Measurements from ENCODE around the gene LSM14B. TPM values are rescaled to one million over a fixed set of nuclear protein-coding genes. Genes with fewer than 3 reads are reported as not detected.

Gene LSM14B
- total RNA-seq (2021; ENCODE audit: unreplicated experiment) (51.3 TPM), Bru-seq, nascent RNA (percentile 68 among the genes with signal in this experiment), BruChase-seq, experiment 1, labeled RNA remaining after a 6-hour chase (percentile 89 among the genes with signal in this experiment), BruChase-seq, experiment 2, labeled RNA remaining after a 2-hour chase (percentile 87 among the genes with signal in this experiment)
- 37.7 and 38.4 TPM in 2 replicates for polyA plus RNA-seq (2012)
- long read RNA-seq, partial matches to known transcripts, result 3 of 5 reads
- long read RNA-seq, other reads (novel, unspliced or antisense), result 1 of 5 reads

DNA sequence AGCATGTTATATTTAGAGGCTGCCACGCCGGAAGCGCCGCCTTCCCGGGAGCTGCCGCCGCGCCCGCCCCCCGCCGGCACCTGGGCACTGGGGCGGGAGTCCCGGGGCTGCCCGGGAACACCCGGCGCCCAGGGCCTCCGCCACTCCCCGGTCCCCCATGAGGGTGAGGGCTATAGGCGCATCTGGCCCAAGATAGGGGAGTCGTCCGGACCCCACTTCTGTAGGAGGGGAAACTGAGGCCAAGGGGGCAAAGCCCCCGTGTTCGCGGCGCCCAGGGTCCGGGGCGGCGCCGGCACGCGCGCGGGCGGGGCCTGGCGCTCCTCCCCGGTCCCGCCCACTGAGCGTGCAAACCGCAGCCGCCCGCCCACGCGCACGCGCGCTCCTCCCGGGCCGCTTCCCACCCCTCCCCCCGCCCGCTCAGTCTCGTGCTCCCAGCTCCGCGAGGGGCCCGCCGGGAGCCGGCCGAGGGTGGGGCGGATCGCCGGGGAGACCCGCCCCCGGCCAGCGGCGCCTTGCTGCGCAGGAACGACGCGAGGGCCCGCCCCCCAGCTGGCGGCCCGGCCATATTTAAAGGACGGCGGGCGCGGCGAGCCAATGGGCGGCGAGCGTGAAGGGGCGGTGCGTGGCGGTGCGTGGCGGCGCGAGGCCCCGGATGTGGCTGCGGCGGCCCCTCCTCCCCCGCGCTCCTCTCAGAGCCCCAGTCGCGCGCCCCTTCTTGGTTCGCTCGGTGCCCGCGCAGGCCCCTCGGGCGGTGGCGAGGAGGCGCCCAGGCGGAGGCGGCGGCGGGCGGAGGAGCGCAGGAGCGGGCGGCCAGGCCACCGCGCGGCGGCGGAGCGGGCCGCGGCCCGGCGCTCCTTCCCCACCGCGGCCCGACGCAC, at the start of gene LSM14B:
Gene LSM14B, plus strand, starts transcription at position 700 of the 878 bp plus-strand sequence. CDS start 192 bp downstream, outside the sequence.
- no TSS peak for BruUV-seq (replicated peaks)
- Histone ChIP-seq H3K9me3 (ENCODE audit: control insufficient read depth in 1 of 2, insufficient read depth in 1 of 2, low read depth in 1 of 2, low read length in 2 of 2) (no peaks in the 10 kb centered on the region), H3K9ac (ENCODE audit: low read length) (peak within 1 kb of the TSS; percentile 89), H3K36me3 (ENCODE audit: control insufficient read depth in 1 of 2, insufficient read depth in 2 of 2, low read length in 2 of 2) (peaks cover 11 to 17% of the 10 kb centered on the region in 2 experiments; a peak in 3 of 4 replicates), H3K4me1 (ENCODE audit: control insufficient read depth in 1 of 2, insufficient read depth in 2 of 2, low read length in 2 of 2) (peaks cover 12 to 26% of the 10 kb centered on the region in 2 experiments), H3K4me3 (replicated peaks in 1 of 2; ENCODE audit: low read depth in 1 of 2, low read length in 2 of 2) (peak within 1 kb of the TSS; percentile 53 to 75), H3K79me2 (ENCODE audit: insufficient read depth, low read length) (peaks cover 25% of the 10 kb centered on the region), H3K4me2 (ENCODE audit: low read length) (peak within 1 kb of the TSS; percentile 97), H2AFZ (ENCODE audit: low read depth, low read length, poor library complexity, severe bottlenecking) (no peak within 1 kb of the TSS), H4K20me1 (ENCODE audit: insufficient read depth) (no peaks in the 10 kb centered on the region; the same call in 1 of the 2 replicates), H3K27ac (ENCODE audit: low read depth, low read length) (peak within 1 kb of the TSS; percentile 97), H3K9me2 (ENCODE audit: insufficient read depth) (no peaks in the 10 kb centered on the region), H3K27me3 (ENCODE audit: insufficient read depth, low read length) (no peaks in the 10 kb centered on the region)
- intact Hi-C loops (cut with micrococcal nuclease), result loop anchor here (5.0 kb wide), 1 partner anchor 55 kb away; the partner anchor contains the start of gene TAF4
- peak; percentile 86 for ATAC-seq
- RAD21 ChIA-PET (ENCODE audit: low non-redundant PET in 1 of 2, low total read pairs in 2 of 2, uncharacterized antibody in 2 of 2, unreplicated experiment in 2 of 2), result no interaction called here
- CTCF ChIA-PET, result interaction anchor here (0.7 to 1.8 kb wide), 3 partner anchors 35 to 378 kb away, joined by 3 to 8 read pairs (median 3); no protein-coding TSS in a partner anchor
- TF ChIP-seq EZH2 (IDR thresholded peaks at IDR 0.05), result no peak
- peak; percentile 48 for TF ChIP-seq POLR2AphosphoS5 (IDR thresholded peaks at IDR 0.05; ENCODE audit: low read depth, low read length)
- TF ChIP-seq FOSL1 (IDR thresholded peaks at IDR 0.05; ENCODE audit: low read depth), result no peak
- TF ChIP-seq, protein P1, sequence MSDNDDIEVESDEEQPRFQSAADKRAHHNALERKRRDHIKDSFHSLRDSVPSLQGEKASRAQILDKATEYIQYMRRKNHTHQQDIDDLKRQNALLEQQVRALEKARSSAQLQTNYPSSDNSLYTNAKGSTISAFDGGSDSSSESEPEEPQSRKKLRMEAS (IDR thresholded peaks at IDR 0.05), result peak; percentile 89
- peak; percentile 39 for TF ChIP-seq TCF7L2 (IDR thresholded peaks at IDR 0.05; ENCODE audit: borderline replicate concordance, extremely low read depth, insufficient read depth, insufficient read length)
- TF ChIP-seq, protein P2, sequence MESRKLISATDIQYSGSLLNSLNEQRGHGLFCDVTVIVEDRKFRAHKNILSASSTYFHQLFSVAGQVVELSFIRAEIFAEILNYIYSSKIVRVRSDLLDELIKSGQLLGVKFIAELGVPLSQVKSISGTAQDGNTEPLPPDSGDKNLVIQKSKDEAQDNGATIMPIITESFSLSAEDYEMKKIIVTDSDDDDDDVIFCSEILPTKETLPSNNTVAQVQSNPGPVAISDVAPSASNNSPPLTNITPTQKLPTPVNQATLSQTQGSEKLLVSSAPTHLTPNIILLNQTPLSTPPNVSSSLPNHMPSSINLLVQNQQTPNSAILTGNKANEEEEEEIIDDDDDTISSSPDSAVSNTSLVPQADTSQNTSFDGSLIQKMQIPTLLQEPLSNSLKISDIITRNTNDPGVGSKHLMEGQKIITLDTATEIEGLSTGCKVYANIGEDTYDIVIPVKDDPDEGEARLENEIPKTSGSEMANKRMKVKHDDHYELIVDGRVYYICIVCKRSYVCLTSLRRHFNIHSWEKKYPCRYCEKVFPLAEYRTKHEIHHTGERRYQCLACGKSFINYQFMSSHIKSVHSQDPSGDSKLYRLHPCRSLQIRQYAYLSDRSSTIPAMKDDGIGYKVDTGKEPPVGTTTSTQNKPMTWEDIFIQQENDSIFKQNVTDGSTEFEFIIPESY (IDR thresholded peaks at IDR 0.05; ENCODE audit: extremely low read depth, insufficient replicate concordance, low read length), result no peak
- TF ChIP-seq SP1 (IDR thresholded peaks at IDR 0.05; ENCODE audit: low read depth), result peak; percentile 63
- no peak for TF ChIP-seq EZH2phosphoT487 (IDR thresholded peaks at IDR 0.05; ENCODE audit: borderline replicate concordance)
- peak; percentile 10 for TF ChIP-seq POLR2A (IDR thresholded peaks at IDR 0.05; ENCODE audit: borderline replicate concordance, extremely low read depth, insufficient read depth, insufficient read length)
- TF ChIP-seq, protein P3, sequence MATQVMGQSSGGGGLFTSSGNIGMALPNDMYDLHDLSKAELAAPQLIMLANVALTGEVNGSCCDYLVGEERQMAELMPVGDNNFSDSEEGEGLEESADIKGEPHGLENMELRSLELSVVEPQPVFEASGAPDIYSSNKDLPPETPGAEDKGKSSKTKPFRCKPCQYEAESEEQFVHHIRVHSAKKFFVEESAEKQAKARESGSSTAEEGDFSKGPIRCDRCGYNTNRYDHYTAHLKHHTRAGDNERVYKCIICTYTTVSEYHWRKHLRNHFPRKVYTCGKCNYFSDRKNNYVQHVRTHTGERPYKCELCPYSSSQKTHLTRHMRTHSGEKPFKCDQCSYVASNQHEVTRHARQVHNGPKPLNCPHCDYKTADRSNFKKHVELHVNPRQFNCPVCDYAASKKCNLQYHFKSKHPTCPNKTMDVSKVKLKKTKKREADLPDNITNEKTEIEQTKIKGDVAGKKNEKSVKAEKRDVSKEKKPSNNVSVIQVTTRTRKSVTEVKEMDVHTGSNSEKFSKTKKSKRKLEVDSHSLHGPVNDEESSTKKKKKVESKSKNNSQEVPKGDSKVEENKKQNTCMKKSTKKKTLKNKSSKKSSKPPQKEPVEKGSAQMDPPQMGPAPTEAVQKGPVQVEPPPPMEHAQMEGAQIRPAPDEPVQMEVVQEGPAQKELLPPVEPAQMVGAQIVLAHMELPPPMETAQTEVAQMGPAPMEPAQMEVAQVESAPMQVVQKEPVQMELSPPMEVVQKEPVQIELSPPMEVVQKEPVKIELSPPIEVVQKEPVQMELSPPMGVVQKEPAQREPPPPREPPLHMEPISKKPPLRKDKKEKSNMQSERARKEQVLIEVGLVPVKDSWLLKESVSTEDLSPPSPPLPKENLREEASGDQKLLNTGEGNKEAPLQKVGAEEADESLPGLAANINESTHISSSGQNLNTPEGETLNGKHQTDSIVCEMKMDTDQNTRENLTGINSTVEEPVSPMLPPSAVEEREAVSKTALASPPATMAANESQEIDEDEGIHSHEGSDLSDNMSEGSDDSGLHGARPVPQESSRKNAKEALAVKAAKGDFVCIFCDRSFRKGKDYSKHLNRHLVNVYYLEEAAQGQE (IDR thresholded peaks at IDR 0.05; ENCODE audit: low read depth), result no peak
- 0 out of 2 replicates have a peak, but pooled peaks have one; percentile 1 for TF ChIP-seq ZFX (IDR thresholded peaks at IDR 0.05)
- no peak; the same call in 1 of the 2 replicates for TF ChIP-seq CBX3 (IDR thresholded peaks at IDR 0.05; ENCODE audit: low read depth)
- no peak for TF ChIP-seq ZNF274 (IDR thresholded peaks at IDR 0.05; ENCODE audit: low read depth, low read length)
- no peak for TF ChIP-seq CEBPB (IDR thresholded peaks at IDR 0.05; ENCODE audit: low read depth)
- TF ChIP-seq, protein P4, sequence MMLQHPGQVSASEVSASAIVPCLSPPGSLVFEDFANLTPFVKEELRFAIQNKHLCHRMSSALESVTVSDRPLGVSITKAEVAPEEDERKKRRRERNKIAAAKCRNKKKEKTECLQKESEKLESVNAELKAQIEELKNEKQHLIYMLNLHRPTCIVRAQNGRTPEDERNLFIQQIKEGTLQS (IDR thresholded peaks at IDR 0.05), result no peak
- no peak for TF ChIP-seq JUND (IDR thresholded peaks at IDR 0.05)
- TF ChIP-seq SRF (IDR thresholded peaks at IDR 0.05; ENCODE audit: low read depth), result no peak
- TF ChIP-seq YY1 (IDR thresholded peaks at IDR 0.05; ENCODE audit: extremely low read depth, insufficient replicate concordance, low read depth, low read length), result peak; percentile 77
- TF ChIP-seq EGR1 (IDR thresholded peaks at IDR 0.05; ENCODE audit: low read depth), result peak; percentile 87
- no peak for TF ChIP-seq ELF1 (IDR thresholded peaks at IDR 0.05; ENCODE audit: borderline replicate concordance, low read depth)
- POLR2A ChIA-PET, result interaction anchor here (0.6 to 1.9 kb wide), 6 partner anchors 14 to 111 kb away, joined by 3 to 10 read pairs (median 4); no protein-coding TSS in a partner anchor
- DNase-seq (ENCODE audit: low read depth, low spot score), result peak; percentile 89
